ENCODE measurements around the gene HOXD9. TPM values are rescaled to one million over a fixed set of nuclear protein-coding genes. Genes with fewer than 3 reads are reported as not detected.

HOXD9 gene
- polyA plus RNA-seq, 1 donor (not counting 4 experiments of a cell fraction or from before 2014, with no cell fraction given): not detected

DNA sequence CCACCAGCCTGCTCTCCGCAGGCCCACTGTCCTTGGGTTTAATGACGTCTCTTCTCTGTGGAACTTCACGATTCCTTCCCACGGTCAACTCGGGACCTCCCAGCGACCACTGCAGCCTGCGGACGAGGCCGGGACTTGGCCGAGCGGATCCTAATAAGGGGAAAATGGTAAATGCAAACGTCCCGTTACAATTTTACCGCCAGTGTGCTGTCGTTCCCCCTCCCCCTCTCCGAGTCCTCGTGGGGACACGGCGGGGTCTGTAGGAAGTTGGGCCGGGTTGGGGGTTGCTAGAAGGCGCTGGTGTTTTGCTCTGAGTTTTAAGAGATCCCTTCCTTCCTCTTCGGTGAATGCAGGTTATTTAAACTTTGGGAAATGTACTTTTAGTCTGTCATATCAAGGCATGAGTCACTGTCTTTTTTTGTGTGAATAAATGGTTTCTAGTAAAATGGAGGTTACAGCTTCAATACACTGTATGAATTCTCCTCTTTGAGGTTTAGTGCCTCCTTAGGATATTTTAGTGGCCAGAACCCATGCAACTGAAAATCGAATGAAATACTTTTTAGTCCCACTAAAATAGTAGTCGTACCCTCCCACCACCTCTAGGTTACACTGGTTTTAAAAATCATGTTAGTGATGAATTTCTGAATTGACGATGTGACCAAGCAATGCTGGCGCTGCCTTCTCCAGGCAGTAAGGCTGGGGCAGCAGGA is 13.2 kb upstream of the HOXD9 start:
- Histone ChIP-seq H3K4me1 (ENCODE audit: control insufficient read depth, extremely low read depth, insufficient read depth, low read length) (peaks cover 2% of the 10 kb centered on the region), H3K9me3 (ENCODE audit: control insufficient read depth, low read depth, low read length) (no peaks in the 10 kb centered on the region), H3K27me3 (ENCODE audit: control insufficient read depth, extremely low read depth, insufficient read depth, low read length) (peaks cover 95% of the 10 kb centered on the region), H3K4me2 (ENCODE audit: control insufficient read depth, extremely low read depth, insufficient read depth, low read depth, low read length) (no peak overlapping the region), H4K20me1 (ENCODE audit: control insufficient read depth, extremely low read depth, insufficient read depth, low read length) (peaks cover 2% of the 10 kb centered on the region), H3K4me3 (ENCODE audit: control insufficient read depth in 2 of 3, extremely low read depth in 1 of 3, insufficient read depth in 2 of 3, low read depth in 1 of 3, low read length in 3 of 3) (no peak overlapping the region), H3K9ac (ENCODE audit: control insufficient read depth, extremely low read depth, insufficient read depth, low read length) (no peak overlapping the region), H3K27ac (ENCODE audit: control insufficient read depth, insufficient read depth, low read length) (no peak overlapping the region), H3K36me3 (ENCODE audit: control insufficient read depth in 2 of 2, extremely low read depth in 1 of 2, insufficient read depth in 2 of 2, low read length in 2 of 2) (no peaks in the 10 kb centered on the region), H2AFZ (ENCODE audit: control insufficient read depth, low read length) (no peak overlapping the region), H3K9me1 (ENCODE audit: control insufficient read depth, extremely low read depth, insufficient read depth, low read length) (no peaks in the 10 kb centered on the region), H3K79me2 (ENCODE audit: control insufficient read depth, insufficient read depth, low read length) (no peaks in the 10 kb centered on the region)
- DNase-seq (ENCODE audit: low read depth, low spot score) (no peak), FAIRE-seq (no peak)
- TF ChIP-seq CTCF (optimal IDR thresholded peaks at IDR 0.05 in 1 of 3, IDR thresholded peaks at IDR 0.05 in 1 of 3, conservative IDR thresholded peaks at IDR 0.05 in 1 of 3; ENCODE audit: extremely low read depth in 1 of 3, insufficient read depth in 2 of 3, low read length in 3 of 3) (no peak), EZH2 (IDR thresholded peaks at IDR 0.05; ENCODE audit: low read length) (peak; percentile 6)
- dilution Hi-C loops (cut with MboI; ENCODE audit: extremely low pct_ligation_motif_present, low sequenced_read_pairs): no loop called here

GRCh38 chr2:176109946-176110345 is 12.6 kb upstream of the HOXD9 start:
- DNase-seq (ENCODE audit: low read depth, low spot score) (no peak), FAIRE-seq (no peak)
- Histone ChIP-seq H2AFZ (ENCODE audit: control insufficient read depth, low read length) (no peak overlapping the region), H3K27me3 (ENCODE audit: control insufficient read depth, extremely low read depth, insufficient read depth, low read length) (peaks cover 95% of the 10 kb centered on the region), H3K9me1 (ENCODE audit: control insufficient read depth, extremely low read depth, insufficient read depth, low read length) (no peaks in the 10 kb centered on the region), H3K9ac (ENCODE audit: control insufficient read depth, extremely low read depth, insufficient read depth, low read length) (no peak overlapping the region), H3K4me1 (ENCODE audit: control insufficient read depth, extremely low read depth, insufficient read depth, low read length) (peaks cover 2% of the 10 kb centered on the region), H3K79me2 (ENCODE audit: control insufficient read depth, insufficient read depth, low read length) (no peaks in the 10 kb centered on the region), H3K27ac (ENCODE audit: control insufficient read depth, insufficient read depth, low read length) (no peak overlapping the region), H3K4me3 (ENCODE audit: control insufficient read depth in 2 of 3, extremely low read depth in 1 of 3, insufficient read depth in 2 of 3, low read depth in 1 of 3, low read length in 3 of 3) (no peak overlapping the region), H4K20me1 (ENCODE audit: control insufficient read depth, extremely low read depth, insufficient read depth, low read length) (peaks cover 2% of the 10 kb centered on the region), H3K36me3 (ENCODE audit: control insufficient read depth in 2 of 2, extremely low read depth in 1 of 2, insufficient read depth in 2 of 2, low read length in 2 of 2) (no peaks in the 10 kb centered on the region), H3K4me2 (ENCODE audit: control insufficient read depth, extremely low read depth, insufficient read depth, low read depth, low read length) (no peak overlapping the region), H3K9me3 (ENCODE audit: control insufficient read depth, low read depth, low read length) (no peaks in the 10 kb centered on the region)
- TF ChIP-seq CTCF (optimal IDR thresholded peaks at IDR 0.05 in 1 of 3, IDR thresholded peaks at IDR 0.05 in 1 of 3, conservative IDR thresholded peaks at IDR 0.05 in 1 of 3; ENCODE audit: extremely low read depth in 1 of 3, insufficient read depth in 2 of 3, low read length in 3 of 3): no peak
- TF ChIP-seq EZH2 (IDR thresholded peaks at IDR 0.05; ENCODE audit: low read length): no peak
- dilution Hi-C loops (cut with MboI; ENCODE audit: extremely low pct_ligation_motif_present, low sequenced_read_pairs): no loop called here
